ENCODE results near the gene YY1AP1.

DNA sequence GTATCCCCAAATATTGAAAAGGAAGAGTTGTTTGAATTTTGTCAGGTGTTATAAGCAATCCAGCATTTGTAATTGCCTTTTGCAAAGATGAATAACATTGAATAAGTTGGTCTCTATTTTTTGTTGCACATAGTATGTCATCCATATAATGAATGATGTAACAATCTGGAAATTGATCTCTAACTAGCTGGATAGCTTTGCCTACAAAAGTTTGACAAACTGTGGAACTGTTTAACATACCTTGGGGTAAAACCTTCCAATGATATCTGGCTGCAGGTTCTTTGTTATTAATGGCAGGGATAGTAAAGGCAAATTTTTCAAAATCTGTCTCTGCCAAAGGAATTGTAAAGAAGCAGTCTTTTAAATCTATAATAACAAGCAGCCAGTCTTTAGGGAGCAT is 8.0 kb upstream of the YY1AP1 start:
- TF ChIP-seq, protein P1, sequence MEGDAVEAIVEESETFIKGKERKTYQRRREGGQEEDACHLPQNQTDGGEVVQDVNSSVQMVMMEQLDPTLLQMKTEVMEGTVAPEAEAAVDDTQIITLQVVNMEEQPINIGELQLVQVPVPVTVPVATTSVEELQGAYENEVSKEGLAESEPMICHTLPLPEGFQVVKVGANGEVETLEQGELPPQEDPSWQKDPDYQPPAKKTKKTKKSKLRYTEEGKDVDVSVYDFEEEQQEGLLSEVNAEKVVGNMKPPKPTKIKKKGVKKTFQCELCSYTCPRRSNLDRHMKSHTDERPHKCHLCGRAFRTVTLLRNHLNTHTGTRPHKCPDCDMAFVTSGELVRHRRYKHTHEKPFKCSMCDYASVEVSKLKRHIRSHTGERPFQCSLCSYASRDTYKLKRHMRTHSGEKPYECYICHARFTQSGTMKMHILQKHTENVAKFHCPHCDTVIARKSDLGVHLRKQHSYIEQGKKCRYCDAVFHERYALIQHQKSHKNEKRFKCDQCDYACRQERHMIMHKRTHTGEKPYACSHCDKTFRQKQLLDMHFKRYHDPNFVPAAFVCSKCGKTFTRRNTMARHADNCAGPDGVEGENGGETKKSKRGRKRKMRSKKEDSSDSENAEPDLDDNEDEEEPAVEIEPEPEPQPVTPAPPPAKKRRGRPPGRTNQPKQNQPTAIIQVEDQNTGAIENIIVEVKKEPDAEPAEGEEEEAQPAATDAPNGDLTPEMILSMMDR (IDR thresholded peaks at IDR 0.05), result no peak
- no peak for TF ChIP-seq POLR2A (IDR thresholded peaks at IDR 0.05)
- no peak for TF ChIP-seq POLR2AphosphoS5 (IDR thresholded peaks at IDR 0.05)
